Immature natural killer cell (primary cell): ENCODE data around the gene C6orf15. TPM values are rescaled to one million over a fixed set of nuclear protein-coding genes. Genes with fewer than 3 reads are reported as not detected.
A peak's percentile ranks its signal among the peaks of the same experiment; 100 is the strongest.

Source experiments
- DNase-seq, 3 donors: peaks; one replicate each; pipeline ENCODE4 v3.0.0; 2022; ENCODE audit warnings: mixed read lengths in 1 of 3
- H3K27ac Mint-ChIP-seq, 6 donors: one replicate each; pipeline ENCODE4 v1.8.0; 2020; ENCODE audit warnings: mixed read lengths in 6 of 6, mild to moderate bottlenecking in 5 of 6, inconsistent platforms in 4 of 6, moderate library complexity in 3 of 6
- H3K27me3 Mint-ChIP-seq, 3 donors: one replicate each; pipeline ENCODE4 v1.8.0; 2020 to 2021; ENCODE audit warnings: low read depth in 3 of 3, mild to moderate bottlenecking in 3 of 3, mixed read lengths in 3 of 3, moderate library complexity in 3 of 3, inconsistent platforms in 1 of 3
- H3K36me3 Mint-ChIP-seq, 3 donors: one replicate each; pipeline ENCODE4 v1.8.0; 2020; ENCODE audit warnings: mixed read lengths in 3 of 3, inconsistent platforms in 2 of 3, mild to moderate bottlenecking in 2 of 3
- H3K4me1 Mint-ChIP-seq, 2 donors: one replicate each; pipeline ENCODE4 v1.8.0; 2020; ENCODE audit warnings: inconsistent platforms in 2 of 2, mild to moderate bottlenecking in 2 of 2, mixed read lengths in 2 of 2, moderate library complexity in 1 of 2
- H3K4me3 Mint-ChIP-seq, 5 donors: one replicate each; pipeline ENCODE4 v1.8.0; 2020; ENCODE audit warnings: mild to moderate bottlenecking in 5 of 5, mixed read lengths in 5 of 5, inconsistent platforms in 3 of 5, moderate library complexity in 3 of 5
- H3K9me3 Mint-ChIP-seq, 6 donors: one replicate each; pipeline ENCODE4 v1.8.0; 2020; ENCODE audit warnings: mild to moderate bottlenecking in 6 of 6, mixed read lengths in 6 of 6, inconsistent platforms in 4 of 6, moderate library complexity in 3 of 6
- polyA plus RNA-seq, 3 donors: library from polyadenylated mRNA; unstranded; fragments of 300-500 nt; fragmentation: Illumina TruSeq; gene quantifications; one replicate each; pipeline ENCODE4 v1.2.3, GENCODE V29; 2021

The C6orf15 gene
- polyA plus RNA-seq, 3 donors from 2014 or later: not detected

- H3K4me3 Mint-ChIP-seq: no peak overlapping the region
- H3K27ac Mint-ChIP-seq: no peak overlapping the region
- no peaks in the 10 kb centered on the region for H3K9me3 Mint-ChIP-seq
- DNase-seq: no peak
- no peaks in the 10 kb centered on the region for H3K4me1 Mint-ChIP-seq
- H3K36me3 Mint-ChIP-seq: peaks cover 0 to 10% (median 0%) of the 10 kb centered on the region in 3 donors
- peaks cover 0 to 2% (median 1%) of the 10 kb centered on the region in 3 donors for H3K27me3 Mint-ChIP-seq
Measured at GRCh38 chr6:31144296-31144969, 32.1 kb upstream of the C6orf15 start.

- Mint-ChIP-seq H3K9me3 (no peaks in the 10 kb centered on the region), H3K27me3 (peaks cover 0 to 2% (median 1%) of the 10 kb centered on the region in 3 donors), H3K36me3 (peaks cover 0 to 10% (median 0%) of the 10 kb centered on the region in 3 donors), H3K4me3 (no peak overlapping the region), H3K4me1 (no peaks in the 10 kb centered on the region), H3K27ac (no peak overlapping the region)
- no peak for DNase-seq
Measured at GRCh38 chr6:31143148-31143547, 30.8 kb upstream of the C6orf15 start.

- no peak overlapping the region for H3K27ac Mint-ChIP-seq
- peaks cover 0 to 2% (median 1%) of the 10 kb centered on the region in 3 donors for H3K27me3 Mint-ChIP-seq
- no peak for DNase-seq
- peaks cover 0 to 10% (median 0%) of the 10 kb centered on the region in 3 donors for H3K36me3 Mint-ChIP-seq
- H3K9me3 Mint-ChIP-seq: no peaks in the 10 kb centered on the region
- peaks cover 5 to 6% of the 10 kb centered on the region in 2 donors for H3K4me1 Mint-ChIP-seq
- no peak overlapping the region for H3K4me3 Mint-ChIP-seq
Measured at GRCh38 chr6:31142361-31142761, 30.0 kb upstream of the C6orf15 start.

- Mint-ChIP-seq H3K9me3 (no peaks in the 10 kb centered on the region), H3K27ac (no peak overlapping the region)
- no peak for DNase-seq
Measured at GRCh38 chr6:31140643-31141042, 28.3 kb upstream of the C6orf15 start.

GRCh38 chr6:31139599-31139998, 27.2 kb upstream of the C6orf15 start:
- Mint-ChIP-seq H3K36me3 (peaks cover 0 to 4% (median 0%) of the 10 kb centered on the region in 3 donors), H3K4me3 (no peak overlapping the region), H3K27ac (no peak overlapping the region)

More at GRCh38 chr6:31140643-31141042, 28.3 kb upstream of the C6orf15 start:
- Mint-ChIP-seq H3K4me1 (peaks cover 6 to 7% of the 10 kb centered on the region in 2 donors), H3K4me3 (no peak overlapping the region), H3K27me3 (no peaks in the 10 kb centered on the region), H3K36me3 (peaks cover 0 to 10% (median 0%) of the 10 kb centered on the region in 3 donors)

GRCh38 chr6:31138982-31139381, 26.6 kb upstream of the C6orf15 start, which contains the start of gene PSORS1C2:
Gene PSORS1C2, minus strand, starts transcription at chr6:31139066. Its CDS starts 40 bp downstream, at chr6:31139026.
- no peaks in the 10 kb centered on the region for H3K27me3 Mint-ChIP-seq
- H3K4me3 Mint-ChIP-seq: peak within 1 kb of the TSS in 3 of 5 donors; percentile 77 to 92 (median 78)
- peaks cover 6 to 7% of the 10 kb centered on the region in 2 donors for H3K4me1 Mint-ChIP-seq
- H3K27ac Mint-ChIP-seq: peak within 1 kb of the TSS in 1 of 6 donors; percentile 88
- no peak for DNase-seq
- peaks cover 0 to 4% (median 0%) of the 10 kb centered on the region in 3 donors for H3K36me3 Mint-ChIP-seq
- no peaks in the 10 kb centered on the region for H3K9me3 Mint-ChIP-seq

More at GRCh38 chr6:31139599-31139998, 27.2 kb upstream of the C6orf15 start:
- Mint-ChIP-seq H3K27me3 (no peaks in the 10 kb centered on the region), H3K9me3 (no peaks in the 10 kb centered on the region), H3K4me1 (peaks cover 6 to 7% of the 10 kb centered on the region in 2 donors)
- DNase-seq: no peak

GRCh38 chr6:31135710-31136109, 23.3 kb upstream of the C6orf15 start:
- H3K4me1 Mint-ChIP-seq: peaks cover 6 to 7% of the 10 kb centered on the region in 2 donors
- no peaks in the 10 kb centered on the region for H3K36me3 Mint-ChIP-seq

GRCh38 chr6:31132806-31133205, 20.4 kb upstream of the C6orf15 start:
- no peak overlapping the region for H3K4me3 Mint-ChIP-seq
- H3K9me3 Mint-ChIP-seq: no peaks in the 10 kb centered on the region
- peaks cover 2 to 5% (median 5%) of the 10 kb centered on the region in 3 donors for H3K27me3 Mint-ChIP-seq
- no peak overlapping the region for H3K27ac Mint-ChIP-seq
- peaks cover 3 to 6% of the 10 kb centered on the region in 2 donors for H3K4me1 Mint-ChIP-seq
- DNase-seq: no peak
- H3K36me3 Mint-ChIP-seq: no peaks in the 10 kb centered on the region

More at GRCh38 chr6:31135710-31136109, 23.3 kb upstream of the C6orf15 start:
- no peak overlapping the region for H3K4me3 Mint-ChIP-seq
- H3K27me3 Mint-ChIP-seq: no peaks in the 10 kb centered on the region
- H3K9me3 Mint-ChIP-seq: no peaks in the 10 kb centered on the region
- H3K27ac Mint-ChIP-seq: no peak overlapping the region
- DNase-seq: no peak

GRCh38 chr6:31131595-31131994, 19.2 kb upstream of the C6orf15 start:
- Mint-ChIP-seq H3K27me3 (peaks cover 4 to 5% (median 5%) of the 10 kb centered on the region in 3 donors), H3K4me3 (no peak overlapping the region), H3K36me3 (no peaks in the 10 kb centered on the region), H3K4me1 (no peaks in the 10 kb centered on the region), H3K9me3 (no peaks in the 10 kb centered on the region), H3K27ac (no peak overlapping the region)
- no peak for DNase-seq

GRCh38 chr6:31130751-31131150, 18.4 kb upstream of the C6orf15 start:
- no peaks in the 10 kb centered on the region for H3K9me3 Mint-ChIP-seq
- no peak overlapping the region for H3K27ac Mint-ChIP-seq
- no peak overlapping the region for H3K4me3 Mint-ChIP-seq
- H3K4me1 Mint-ChIP-seq: no peaks in the 10 kb centered on the region
- H3K27me3 Mint-ChIP-seq: peaks cover 5 to 6% (median 5%) of the 10 kb centered on the region in 3 donors
- DNase-seq: no peak
- H3K36me3 Mint-ChIP-seq: no peaks in the 10 kb centered on the region

GRCh38 chr6:31129130-31129529, 16.8 kb upstream of the C6orf15 start:
- Mint-ChIP-seq H3K36me3 (no peaks in the 10 kb centered on the region), H3K4me3 (no peak overlapping the region), H3K27me3 (peaks cover 5 to 6% (median 5%) of the 10 kb centered on the region in 3 donors), H3K4me1 (no peaks in the 10 kb centered on the region), H3K9me3 (no peaks in the 10 kb centered on the region), H3K27ac (no peak overlapping the region)
- no peak for DNase-seq

- Mint-ChIP-seq H3K36me3 (no peaks in the 10 kb centered on the region), H3K4me1 (no peaks in the 10 kb centered on the region), H3K4me3 (no peak overlapping the region), H3K9me3 (no peaks in the 10 kb centered on the region), H3K27ac (no peak overlapping the region), H3K27me3 (peaks cover 5 to 6% (median 5%) of the 10 kb centered on the region in 3 donors)
- peak; percentile 38 to 49 (median 42) for DNase-seq
Measured at GRCh38 chr6:31128093-31128676, 15.8 kb upstream of the C6orf15 start.

GRCh38 chr6:31126396-31127175, 14.2 kb upstream of the C6orf15 start:
- Mint-ChIP-seq H3K9me3 (no peaks in the 10 kb centered on the region), H3K36me3 (no peaks in the 10 kb centered on the region), H3K4me1 (no peaks in the 10 kb centered on the region), H3K27me3 (peaks cover 5 to 10% (median 8%) of the 10 kb centered on the region in 3 donors), H3K4me3 (no peak overlapping the region), H3K27ac (no peak overlapping the region)
- DNase-seq: no peak
